HG02885 (cell line): ENCODE measurements around the gene NOXRED1.
"Not testable (repeated sequence)": the region's sequence is repeated elsewhere in the genome, so short reads cannot be mapped to it uniquely, and the experiment has no call there.

Experiments used
- ATAC-seq: cut with Tn5 transposase; IDR thresholded peaks from one replicate; pipeline ENCODE4 v1.9.1; 2021; ENCODE audit warnings: mild to moderate bottlenecking; ENCODE audit not compliant: unreplicated experiment, poor library complexity

NOXRED1 gene

GRCh38 chr14:77423423-77423822, at the start of gene NOXRED1:
Gene NOXRED1, minus strand, starts transcription at chr14:77423523. Its CDS starts 634 bp downstream, at chr14:77422889.
- no peak for ATAC-seq

- ATAC-seq = no peak
Measured at GRCh38 chr14:77470224-77470870, 47.0 kb upstream of the NOXRED1 start.

GRCh38 chr14:77469539-77469938, 46.2 kb upstream of the NOXRED1 start:
- no peak for ATAC-seq

- no peak for ATAC-seq
Measured at GRCh38 chr14:77469067-77469505, 45.8 kb upstream of the NOXRED1 start.

GRCh38 chr14:77467801-77468200, 44.5 kb upstream of the NOXRED1 start:
- no peak for ATAC-seq

GRCh38 chr14:77459072-77459723, 35.9 kb upstream of the NOXRED1 start:
- no peak for ATAC-seq

GRCh38 chr14:77458249-77458950, 35.1 kb upstream of the NOXRED1 start:
- peak; percentile 20 for ATAC-seq

GRCh38 chr14:77457522-77458248, 34.4 kb upstream of the NOXRED1 start, which contains the start of the genes AHSA1 and VIPAS39:
Gene AHSA1, plus strand, starts transcription at chr14:77458093. Its CDS starts 97 bp downstream, at chr14:77458190.
Gene VIPAS39, minus strand, starts transcription at chr14:77457601. Its CDS starts 3,499 bp downstream, at chr14:77454102.
- ATAC-seq = peak; percentile 92

GRCh38 chr14:77457115-77457521, 33.8 kb upstream of the NOXRED1 start:
- no peak for ATAC-seq

- no peak for ATAC-seq
Measured at GRCh38 chr14:77455966-77456640, 32.8 kb upstream of the NOXRED1 start.

- ATAC-seq = no peak
Measured at GRCh38 chr14:77442196-77442595, 18.9 kb upstream of the NOXRED1 start.

GRCh38 chr14:77439861-77440260, 16.5 kb upstream of the NOXRED1 start:
- no peak for ATAC-seq

GRCh38 chr14:77438596-77438995, 15.3 kb upstream of the NOXRED1 start:
- ATAC-seq = no peak

- ATAC-seq = no peak
Measured at GRCh38 chr14:77436042-77436441, 12.7 kb upstream of the NOXRED1 start.

GRCh38 chr14:77426396-77426795, 3.1 kb upstream of the NOXRED1 start:
- ATAC-seq = no peak

- no peak for ATAC-seq
Measured at GRCh38 chr14:77424862-77425261, 1.5 kb upstream of the NOXRED1 start.

- ATAC-seq = no peak
Measured at GRCh38 chr14:77421201-77421600, 2.1 kb downstream of the NOXRED1 start.

GRCh38 chr14:77416836-77417235, 6.5 kb downstream of the NOXRED1 start:
- no peak for ATAC-seq

- ATAC-seq = not testable (repeated sequence)
Measured at GRCh38 chr14:77416098-77416497, 7.2 kb downstream of the NOXRED1 start.
